ENCODE measurements around the gene SLC16A6. TPM values are rescaled to one million over a fixed set of nuclear protein-coding genes. Genes with fewer than 3 reads are reported as not detected.
"Not testable (repeated sequence)": the region's sequence is repeated elsewhere in the genome, so short reads cannot be mapped to it uniquely, and the experiment has no call there.

SLC16A6 gene
- total RNA-seq, 6 experiments from 2014 or later, result 0.12 to 0.56 (median 0.38) TPM

DNA sequence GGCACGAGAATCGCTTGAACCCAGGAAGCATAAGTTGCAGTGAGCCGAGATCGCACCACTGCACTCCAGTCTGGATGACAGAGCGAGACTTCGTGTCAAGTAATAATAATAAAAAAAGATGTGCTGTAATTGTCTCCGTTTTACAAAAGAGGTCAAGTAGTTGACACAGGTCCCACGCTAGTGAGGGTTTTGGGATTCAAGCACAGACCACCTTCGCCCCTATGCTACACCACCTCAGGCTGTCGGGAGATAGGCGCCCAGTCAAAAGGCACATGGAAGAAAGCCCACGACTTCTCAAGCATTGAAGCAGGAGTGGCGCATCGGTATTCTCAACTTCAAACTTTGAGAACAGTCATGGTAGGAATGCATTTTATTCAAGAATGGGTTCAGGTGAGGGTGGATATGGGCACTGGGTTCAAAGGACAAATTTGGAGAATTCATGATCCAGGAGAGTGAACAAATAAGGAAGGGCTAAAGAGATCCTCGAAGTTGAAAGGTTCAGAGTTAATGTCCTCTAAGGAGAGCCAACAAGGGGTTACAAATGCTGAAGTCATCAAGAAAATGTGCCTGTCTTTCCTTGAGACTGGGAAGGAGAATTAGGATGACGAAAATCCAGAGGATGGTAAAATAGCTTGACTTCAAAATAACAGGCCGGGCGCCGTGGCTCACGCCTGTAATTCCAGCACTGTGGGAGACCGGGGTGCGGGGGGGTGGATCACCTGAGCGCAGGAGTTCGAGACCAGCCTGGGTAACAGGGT, 44.5 kb downstream of the SLC16A6 start:
- Mint-ChIP-seq H3K27ac (peak overlapping the region; percentile 98), H3K27me3 (ENCODE audit: insufficient read depth) (peaks cover 4% of the 10 kb centered on the region; the same call in 1 of the 2 replicates), H3K4me3 (peak overlapping the region; percentile 89), H3K4me1 (ENCODE audit: low read depth) (peaks cover 21% of the 10 kb centered on the region), H3K36me3 (ENCODE audit: low read depth) (peaks cover 6% of the 10 kb centered on the region; the same call in 1 of the 2 replicates), H3K9me3 (no peaks in the 10 kb centered on the region)
- DNase-seq, result no peak
- TF ChIP-seq, protein P1, sequence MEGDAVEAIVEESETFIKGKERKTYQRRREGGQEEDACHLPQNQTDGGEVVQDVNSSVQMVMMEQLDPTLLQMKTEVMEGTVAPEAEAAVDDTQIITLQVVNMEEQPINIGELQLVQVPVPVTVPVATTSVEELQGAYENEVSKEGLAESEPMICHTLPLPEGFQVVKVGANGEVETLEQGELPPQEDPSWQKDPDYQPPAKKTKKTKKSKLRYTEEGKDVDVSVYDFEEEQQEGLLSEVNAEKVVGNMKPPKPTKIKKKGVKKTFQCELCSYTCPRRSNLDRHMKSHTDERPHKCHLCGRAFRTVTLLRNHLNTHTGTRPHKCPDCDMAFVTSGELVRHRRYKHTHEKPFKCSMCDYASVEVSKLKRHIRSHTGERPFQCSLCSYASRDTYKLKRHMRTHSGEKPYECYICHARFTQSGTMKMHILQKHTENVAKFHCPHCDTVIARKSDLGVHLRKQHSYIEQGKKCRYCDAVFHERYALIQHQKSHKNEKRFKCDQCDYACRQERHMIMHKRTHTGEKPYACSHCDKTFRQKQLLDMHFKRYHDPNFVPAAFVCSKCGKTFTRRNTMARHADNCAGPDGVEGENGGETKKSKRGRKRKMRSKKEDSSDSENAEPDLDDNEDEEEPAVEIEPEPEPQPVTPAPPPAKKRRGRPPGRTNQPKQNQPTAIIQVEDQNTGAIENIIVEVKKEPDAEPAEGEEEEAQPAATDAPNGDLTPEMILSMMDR (IDR thresholded peaks at IDR 0.05), result no peak

DNA sequence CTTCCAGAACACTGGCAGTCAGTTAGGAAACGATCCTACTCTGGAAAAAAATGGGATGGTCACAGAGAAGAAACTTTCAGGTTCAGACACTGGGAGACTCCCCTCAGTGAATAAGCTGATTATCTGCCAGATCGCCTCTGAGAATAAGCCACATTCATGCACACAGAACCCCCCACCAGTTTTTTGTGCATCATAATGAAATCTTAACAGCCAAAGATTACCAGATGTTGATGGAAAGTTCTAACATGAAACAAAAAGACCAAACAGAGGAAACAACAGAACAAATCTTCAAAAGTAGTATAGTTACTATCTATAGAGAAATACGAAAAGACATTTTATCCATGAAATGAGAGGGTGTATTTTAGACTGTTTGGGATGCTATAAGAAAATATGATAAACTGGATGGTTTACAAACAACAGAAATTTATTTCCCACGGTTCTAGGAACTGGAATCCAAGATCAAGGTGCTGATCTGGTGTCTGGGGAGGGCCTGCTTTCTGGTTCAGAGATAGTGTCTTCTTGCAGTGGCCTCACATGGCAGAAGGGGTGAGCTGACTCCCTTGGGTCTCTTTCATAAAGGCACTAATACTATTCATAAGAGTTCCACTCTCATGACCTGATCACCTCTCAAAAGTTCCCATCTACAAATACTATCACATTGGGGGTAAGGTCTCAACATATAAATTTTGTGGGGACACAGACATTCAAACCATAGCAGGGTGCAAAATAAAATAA, 51.1 kb downstream of the SLC16A6 start:
- Mint-ChIP-seq H3K27me3 (ENCODE audit: insufficient read depth) (peaks cover 1% of the 10 kb centered on the region; the same call in 1 of the 2 replicates), H3K9me3 (no peaks in the 10 kb centered on the region), H3K27ac (no peak overlapping the region), H3K4me3 (no peak overlapping the region), H3K4me1 (ENCODE audit: low read depth) (peaks cover 8% of the 10 kb centered on the region), H3K36me3 (ENCODE audit: low read depth) (no peaks in the 10 kb centered on the region)
- TF ChIP-seq, protein P1 (IDR thresholded peaks at IDR 0.05), result no peak
- DNase-seq, result no peak

DNA sequence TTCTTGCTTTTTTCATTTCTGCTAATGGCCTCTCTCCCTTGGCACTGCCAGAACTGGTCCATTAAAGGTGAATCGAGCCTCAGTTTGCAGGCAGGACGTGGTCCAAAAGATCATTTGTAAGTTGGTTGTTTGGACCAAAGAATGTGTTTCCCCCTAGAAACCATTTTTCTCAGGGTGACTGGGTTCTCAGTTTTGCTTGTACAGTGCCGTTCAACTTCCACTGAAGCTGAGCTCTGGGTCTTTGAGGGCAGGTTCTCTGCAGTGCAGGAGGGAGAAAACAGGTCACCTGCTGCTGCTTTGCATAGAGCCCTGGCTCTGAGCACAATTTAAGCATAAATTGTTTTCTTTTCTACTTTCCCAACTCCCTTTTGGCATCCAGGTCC, 52.1 kb downstream of the SLC16A6 start:
- TF ChIP-seq, protein P1 (IDR thresholded peaks at IDR 0.05), result no peak
- Mint-ChIP-seq H3K27ac (no peak overlapping the region), H3K27me3 (ENCODE audit: insufficient read depth) (peaks cover 1% of the 10 kb centered on the region; the same call in 1 of the 2 replicates), H3K36me3 (ENCODE audit: low read depth) (no peaks in the 10 kb centered on the region), H3K9me3 (no peaks in the 10 kb centered on the region), H3K4me1 (ENCODE audit: low read depth) (peaks cover 13% of the 10 kb centered on the region), H3K4me3 (no peak overlapping the region)
- DNase-seq, result no peak

DNA sequence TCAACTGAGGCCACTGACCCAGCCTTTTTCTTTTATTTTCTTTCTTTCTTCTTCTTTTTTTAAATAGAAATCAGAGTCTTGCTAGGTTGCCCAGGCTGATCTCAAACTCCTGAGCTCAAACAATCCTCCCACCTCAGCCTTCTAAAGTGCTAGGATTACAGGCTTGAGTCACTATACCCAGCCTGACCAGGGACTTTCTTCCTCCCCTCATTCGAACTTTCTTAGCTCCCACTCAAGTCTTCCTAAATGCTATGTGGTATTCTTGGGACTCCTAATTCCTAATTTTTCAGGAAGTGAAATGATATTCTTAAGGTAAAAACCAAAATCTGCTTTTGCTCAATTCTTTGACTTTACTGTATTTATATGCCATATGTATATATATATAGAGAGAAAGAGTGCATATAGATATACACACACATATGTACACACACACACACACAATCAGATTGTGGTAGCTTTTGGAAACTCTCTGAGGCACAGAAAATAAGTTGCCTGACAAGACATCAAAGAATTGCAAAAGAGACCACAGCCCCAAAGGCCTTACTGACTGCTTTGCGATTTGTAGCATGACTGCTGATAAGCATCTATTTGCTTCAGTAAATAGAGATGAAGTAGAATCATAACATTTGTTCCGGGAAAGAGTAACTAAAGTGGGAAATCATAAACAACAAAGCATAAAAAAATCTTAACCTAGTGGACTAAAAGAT, 52.6 kb downstream of the SLC16A6 start:
- DNase-seq, result no peak
- H3K27me3 Mint-ChIP-seq (ENCODE audit: insufficient read depth), result peaks cover 1% of the 10 kb centered on the region; the same call in 1 of the 2 replicates
- TF ChIP-seq, protein P1 (IDR thresholded peaks at IDR 0.05), result no peak
- peaks cover 13% of the 10 kb centered on the region for H3K4me1 Mint-ChIP-seq (ENCODE audit: low read depth)
- H3K36me3 Mint-ChIP-seq (ENCODE audit: low read depth), result no peaks in the 10 kb centered on the region
- no peak overlapping the region for H3K27ac Mint-ChIP-seq
- no peaks in the 10 kb centered on the region for H3K9me3 Mint-ChIP-seq
- H3K4me3 Mint-ChIP-seq, result no peak overlapping the region; the same call in 1 of the 2 replicates

DNA sequence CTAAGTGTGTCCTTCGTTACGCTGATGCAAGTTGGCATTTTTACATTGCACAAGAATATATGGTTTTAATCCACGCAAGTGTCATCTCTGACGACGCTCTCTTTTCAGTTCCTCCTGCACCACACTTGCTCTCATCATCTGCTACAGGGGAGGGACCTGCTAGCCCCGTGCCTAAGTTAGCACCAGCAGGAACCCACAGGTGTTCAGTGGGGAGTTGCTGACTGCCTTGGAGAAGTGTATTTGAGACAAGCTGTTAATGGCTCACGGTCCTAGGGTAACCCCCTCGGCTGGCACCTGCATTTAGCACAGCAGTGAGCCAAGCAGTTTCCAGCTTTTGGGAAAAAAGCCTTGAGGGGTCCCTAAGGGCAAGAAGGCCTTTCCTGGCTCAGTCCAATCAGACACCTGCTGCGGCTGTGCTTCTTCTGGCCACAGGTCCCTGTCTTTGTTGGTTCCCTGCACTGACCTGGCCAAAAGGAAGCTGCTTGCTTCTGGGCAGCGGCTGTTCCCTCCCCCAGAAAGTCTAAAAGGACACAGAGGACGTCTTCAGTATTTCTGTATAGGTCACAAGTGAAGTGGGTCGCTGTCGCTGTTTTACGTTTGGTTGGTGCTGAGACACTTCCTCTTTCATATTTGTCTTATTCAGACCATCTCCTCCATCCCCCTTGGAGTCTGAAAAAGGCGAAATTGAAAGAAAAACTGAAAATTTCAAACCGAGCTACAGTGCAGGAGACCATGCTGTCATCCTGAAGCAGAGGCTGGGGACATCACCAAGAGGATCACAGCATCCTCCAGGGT, 53.4 kb downstream of the SLC16A6 start:
- H3K4me3 Mint-ChIP-seq; H3K9me3 Mint-ChIP-seq; H3K27ac Mint-ChIP-seq; H3K36me3 Mint-ChIP-seq (ENCODE audit: low read depth); DNase-seq; H3K27me3 Mint-ChIP-seq (ENCODE audit: insufficient read depth): not testable (repeated sequence)
- H3K4me1 Mint-ChIP-seq (ENCODE audit: low read depth), result peaks cover 19% of the 10 kb centered on the region

DNA sequence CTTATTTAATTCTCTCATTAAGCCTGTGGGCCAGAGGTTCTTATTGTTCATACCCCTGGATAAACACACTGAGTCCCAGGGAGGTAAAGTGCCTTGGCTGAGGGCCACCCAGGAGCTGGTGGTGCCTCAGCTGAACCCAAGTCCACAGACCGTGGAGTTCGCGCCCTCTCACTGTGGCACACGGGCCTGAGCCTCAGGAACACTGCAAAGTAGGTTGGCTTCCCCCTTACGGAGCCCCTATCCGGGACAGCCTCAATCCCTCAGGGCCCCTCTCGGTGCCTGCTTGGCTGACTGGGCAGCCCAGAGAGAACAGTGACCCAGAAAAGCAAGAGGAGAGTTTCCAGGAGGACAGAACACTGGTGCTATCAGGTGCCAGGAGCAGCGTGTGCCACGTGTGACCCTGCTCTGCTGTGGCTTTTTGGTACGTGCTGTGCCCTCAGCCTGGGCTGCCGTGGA, 55.6 kb downstream of the SLC16A6 start:
- H3K27me3 Mint-ChIP-seq (ENCODE audit: insufficient read depth); H3K9me3 Mint-ChIP-seq; H3K36me3 Mint-ChIP-seq (ENCODE audit: low read depth); DNase-seq: not testable (repeated sequence)
- peak overlapping the region; percentile 61 for H3K27ac Mint-ChIP-seq
- H3K4me3 Mint-ChIP-seq, result peak overlapping the region; percentile 11; the same call in 1 of the 2 replicates
- H3K4me1 Mint-ChIP-seq (ENCODE audit: low read depth), result peaks cover 20% of the 10 kb centered on the region

DNA sequence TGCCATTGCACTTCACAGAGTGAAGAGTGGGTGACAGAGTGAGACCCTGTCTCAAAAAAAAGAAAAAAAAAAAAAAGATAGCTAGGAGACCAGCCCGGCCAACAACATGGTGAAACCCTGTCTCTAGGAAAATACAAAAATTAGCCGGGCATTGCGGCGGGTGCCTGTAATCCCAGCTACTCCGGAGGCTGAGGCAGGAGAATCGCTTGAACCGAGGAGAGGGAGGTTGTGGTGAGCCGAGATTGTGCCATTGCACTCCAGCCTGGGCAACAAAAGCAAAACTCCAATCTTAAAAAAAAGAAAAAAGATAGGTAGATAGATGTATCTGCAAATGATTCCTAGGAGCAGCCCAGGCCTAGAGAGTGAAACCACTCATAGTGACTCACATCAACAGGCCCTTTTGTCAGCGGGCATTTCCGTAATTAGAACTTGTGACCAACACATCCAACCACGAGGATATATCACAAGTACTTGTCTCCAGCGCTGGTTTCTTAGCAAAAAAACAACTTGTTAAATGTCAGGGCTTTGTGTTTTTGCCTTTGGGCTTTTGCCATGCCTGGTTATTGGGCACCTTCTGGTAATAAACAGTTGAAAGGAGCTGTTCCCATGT, 56.1 kb downstream of the SLC16A6 start:
- not testable (repeated sequence) for H3K27me3 Mint-ChIP-seq (ENCODE audit: insufficient read depth); H3K36me3 Mint-ChIP-seq (ENCODE audit: low read depth); H3K9me3 Mint-ChIP-seq
- Mint-ChIP-seq H3K4me3 (peak overlapping the region; percentile 11; the same call in 1 of the 2 replicates), H3K4me1 (ENCODE audit: low read depth) (peaks cover 20% of the 10 kb centered on the region), H3K27ac (peak overlapping the region; percentile 61)
- DNase-seq, result peak; percentile 85

DNA sequence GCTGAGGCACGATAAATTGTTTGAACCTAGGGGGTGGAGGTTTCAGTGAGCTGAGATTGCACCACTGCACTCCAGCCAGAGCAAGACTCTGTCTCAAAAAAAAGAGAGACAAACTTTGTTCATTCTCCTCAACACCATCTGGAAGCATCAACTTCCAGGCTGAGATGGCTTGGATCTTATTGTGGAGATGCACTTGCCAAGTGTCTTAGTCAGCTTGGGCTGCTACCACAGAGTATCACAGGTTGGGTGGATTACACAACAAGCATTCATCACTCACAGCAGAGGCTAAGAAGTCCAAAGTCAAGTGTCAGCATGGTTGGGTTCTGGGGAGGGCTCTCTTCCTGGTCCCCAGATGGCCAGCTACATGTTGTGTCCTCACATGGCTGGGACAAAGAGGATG, 58.2 kb downstream of the SLC16A6 start:
- DNase-seq, result peak; percentile 63
- peaks cover 20% of the 10 kb centered on the region for H3K4me1 Mint-ChIP-seq (ENCODE audit: low read depth)
- H3K36me3 Mint-ChIP-seq (ENCODE audit: low read depth); H3K4me3 Mint-ChIP-seq; H3K27ac Mint-ChIP-seq; H3K27me3 Mint-ChIP-seq (ENCODE audit: insufficient read depth); H3K9me3 Mint-ChIP-seq: not testable (repeated sequence)

Data from HFFc6 (cell line).